MM.1S (cell line): ENCODE measurements around the gene LRMDA.

Experiments used
- DNase-seq: peaks from one replicate; pipeline ENCODE4 v3.0.0-alpha.2; 2015
- H2AFZ ChIP-seq: fragments of 300-600 bp; sonication (generic); 2 replicates; pipeline ENCODE4 v1.6.0; 2016; ENCODE audit warnings: antibody characterized with exemption, low read length
- H3F3A ChIP-seq: fragments of 300-600 bp; sonication (generic); 2 replicates; pipeline ENCODE4 v1.6.1; 2016; ENCODE audit warnings: mild to moderate bottlenecking, antibody characterized with exemption, low read length, moderate library complexity, mixed read lengths; ENCODE audit not compliant: insufficient read depth
- H3K27ac ChIP-seq: fragments of 300-600 bp; sonication (generic); 2 replicates; pipeline ENCODE4 v1.5.1; 2016; ENCODE audit warnings: mild to moderate bottlenecking, low read length
- H3K27me3 ChIP-seq: fragments of 300-600 bp; sonication (generic); replicated peaks from 2 replicates; pipeline ENCODE4 v1.6.0; 2016; ENCODE audit warnings: low read length; ENCODE audit not compliant: insufficient read depth
- H3K36me3 ChIP-seq: fragments of 300-600 bp; sonication (generic); replicated peaks from 2 replicates; pipeline ENCODE4 v1.6.1; 2016; ENCODE audit warnings: mild to moderate bottlenecking, low read length, mixed read lengths; ENCODE audit not compliant: insufficient read depth
- H3K4me1 ChIP-seq: fragments of 300-600 bp; sonication (generic); 2 replicates; pipeline ENCODE4 v1.6.1; 2016; ENCODE audit warnings: low read length, mixed read lengths
- H3K4me2 ChIP-seq: fragments of 300-600 bp; sonication (generic); 2 replicates; pipeline ENCODE4 v1.6.0; 2016; ENCODE audit warnings: low read depth, low read length
- H3K4me3 ChIP-seq: fragments of 300-600 bp; sonication (generic); 2 replicates; pipeline ENCODE4 v1.5.1; 2016; ENCODE audit warnings: low read length, mixed read lengths
- H3K79me2 ChIP-seq: fragments of 300-600 bp; sonication (generic); 2 replicates; pipeline ENCODE4 v1.6.1; 2016; ENCODE audit warnings: mixed run types, low read length, mixed read lengths
- H3K9ac ChIP-seq: fragments of 300-600 bp; sonication (generic); 2 replicates; pipeline ENCODE4 v1.6.1; 2016; ENCODE audit warnings: low read length, mixed read lengths
- H3K9me2 ChIP-seq: fragments of 300-600 bp; sonication (generic); replicated peaks from 2 replicates; pipeline ENCODE4 v1.6.1; 2016; ENCODE audit warnings: mild to moderate bottlenecking, low read length, mixed read lengths; ENCODE audit not compliant: insufficient read depth
- H3K9me3 ChIP-seq: fragments of 300-600 bp; sonication (generic); replicated peaks from 2 replicates; pipeline ENCODE4 v1.6.1; 2016; ENCODE audit warnings: mild to moderate bottlenecking, low read length, mixed read lengths; ENCODE audit not compliant: insufficient read depth
- H4K20me1 ChIP-seq: fragments of 300-600 bp; sonication (generic); 2 replicates; pipeline ENCODE4 v1.6.1; 2016; ENCODE audit warnings: mild to moderate bottlenecking, low read length, moderate library complexity, mixed read lengths; ENCODE audit not compliant: insufficient read depth
- EZH2 ChIP-seq: fragments of 300-600 bp; sonication (generic); optimal IDR thresholded peaks from 2 replicates; pipeline ENCODE3; 2017; ENCODE audit warnings: low read depth, mild to moderate bottlenecking, antibody characterized with exemption, low read length, mixed read lengths
- EZH2phosphoT487 ChIP-seq: fragments of 300-600 bp; sonication (generic); IDR thresholded peaks from 2 replicates; pipeline ENCODE4 v1.6.1; 2018; ENCODE audit warnings: antibody characterized with exemption, low read length
- TF ChIP-seq, protein P1 (sequence below): fragments of 300-600 bp; sonication (generic); IDR thresholded peaks from 2 replicates; pipeline ENCODE4 v1.5.1; 2016; ENCODE audit warnings: antibody characterized with exemption, low read length, mixed read lengths

The LRMDA gene

DNA sequence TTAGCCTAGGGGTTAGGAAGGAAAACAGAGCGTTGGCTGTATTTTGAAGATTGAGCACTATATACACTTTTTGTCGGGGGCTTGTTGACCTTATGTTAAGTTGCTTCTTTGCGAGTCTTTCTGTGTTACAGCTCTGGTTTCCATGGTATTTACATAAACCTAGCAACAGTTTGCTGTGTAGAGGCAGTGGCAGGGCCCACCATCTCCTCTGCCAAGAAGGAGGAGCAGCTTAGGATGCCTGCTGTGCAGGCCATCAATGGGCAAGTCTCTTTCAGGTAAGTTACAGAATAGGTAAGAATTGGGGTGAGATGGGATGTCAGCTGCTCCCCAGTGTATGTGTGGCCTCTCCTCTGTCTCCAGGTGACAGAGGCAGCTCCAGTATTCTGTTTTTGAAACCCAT is 485.5 kb downstream of the LRMDA start:
- H3K9ac ChIP-seq, result no peak overlapping the region
- no peaks in the 10 kb centered on the region for H3K9me2 ChIP-seq
- H3K27ac ChIP-seq, result no peak overlapping the region
- H3K9me3 ChIP-seq, result no peaks in the 10 kb centered on the region
- no peaks in the 10 kb centered on the region for H3K4me1 ChIP-seq
- no peaks in the 10 kb centered on the region for H3F3A ChIP-seq
- H2AFZ ChIP-seq, result no peak overlapping the region
- H3K4me2 ChIP-seq, result no peak overlapping the region
- no peaks in the 10 kb centered on the region for H4K20me1 ChIP-seq
- H3K79me2 ChIP-seq, result no peaks in the 10 kb centered on the region
- DNase-seq, result no peak
- TF ChIP-seq EZH2phosphoT487, result no peak
- TF ChIP-seq, protein P1, sequence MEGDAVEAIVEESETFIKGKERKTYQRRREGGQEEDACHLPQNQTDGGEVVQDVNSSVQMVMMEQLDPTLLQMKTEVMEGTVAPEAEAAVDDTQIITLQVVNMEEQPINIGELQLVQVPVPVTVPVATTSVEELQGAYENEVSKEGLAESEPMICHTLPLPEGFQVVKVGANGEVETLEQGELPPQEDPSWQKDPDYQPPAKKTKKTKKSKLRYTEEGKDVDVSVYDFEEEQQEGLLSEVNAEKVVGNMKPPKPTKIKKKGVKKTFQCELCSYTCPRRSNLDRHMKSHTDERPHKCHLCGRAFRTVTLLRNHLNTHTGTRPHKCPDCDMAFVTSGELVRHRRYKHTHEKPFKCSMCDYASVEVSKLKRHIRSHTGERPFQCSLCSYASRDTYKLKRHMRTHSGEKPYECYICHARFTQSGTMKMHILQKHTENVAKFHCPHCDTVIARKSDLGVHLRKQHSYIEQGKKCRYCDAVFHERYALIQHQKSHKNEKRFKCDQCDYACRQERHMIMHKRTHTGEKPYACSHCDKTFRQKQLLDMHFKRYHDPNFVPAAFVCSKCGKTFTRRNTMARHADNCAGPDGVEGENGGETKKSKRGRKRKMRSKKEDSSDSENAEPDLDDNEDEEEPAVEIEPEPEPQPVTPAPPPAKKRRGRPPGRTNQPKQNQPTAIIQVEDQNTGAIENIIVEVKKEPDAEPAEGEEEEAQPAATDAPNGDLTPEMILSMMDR, result no peak
- TF ChIP-seq EZH2, result no peak
- no peaks in the 10 kb centered on the region for H3K27me3 ChIP-seq
- no peaks in the 10 kb centered on the region for H3K36me3 ChIP-seq
- H3K4me3 ChIP-seq, result no peak overlapping the region

DNA sequence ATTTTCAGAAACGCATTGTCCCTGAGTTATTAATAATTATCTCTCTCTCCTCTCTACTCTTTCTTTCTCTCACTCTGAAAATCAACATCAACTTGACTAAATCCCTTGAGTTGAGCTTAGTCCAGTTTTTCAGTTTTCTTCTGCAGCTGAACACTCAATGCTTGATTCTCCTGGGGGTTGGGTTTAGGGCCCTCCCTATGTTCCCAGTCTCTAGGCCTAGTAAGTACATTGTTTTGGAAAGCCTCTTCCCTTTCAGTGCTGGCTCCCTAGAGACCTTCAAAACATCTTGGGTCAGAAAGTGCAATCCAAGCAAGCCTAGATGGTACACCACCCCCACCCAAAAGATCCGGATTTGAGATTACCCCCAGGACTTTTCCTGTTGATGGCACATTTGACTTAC is 488.5 kb downstream of the LRMDA start:
- H3K4me3 ChIP-seq, result no peak overlapping the region
- no peaks in the 10 kb centered on the region for H4K20me1 ChIP-seq
- DNase-seq, result no peak
- TF ChIP-seq EZH2 (no peak), EZH2phosphoT487 (no peak)
- TF ChIP-seq, protein P1, result no peak
- H3K9ac ChIP-seq, result no peak overlapping the region
- no peaks in the 10 kb centered on the region for H3K36me3 ChIP-seq
- no peaks in the 10 kb centered on the region for H3K9me2 ChIP-seq
- H3K4me1 ChIP-seq, result no peaks in the 10 kb centered on the region
- no peak overlapping the region for H3K4me2 ChIP-seq
- H3K27me3 ChIP-seq, result no peaks in the 10 kb centered on the region
- no peaks in the 10 kb centered on the region for H3K9me3 ChIP-seq
- no peak overlapping the region for H3K27ac ChIP-seq
- no peak overlapping the region for H2AFZ ChIP-seq
- no peaks in the 10 kb centered on the region for H3F3A ChIP-seq
- H3K79me2 ChIP-seq, result no peaks in the 10 kb centered on the region

DNA sequence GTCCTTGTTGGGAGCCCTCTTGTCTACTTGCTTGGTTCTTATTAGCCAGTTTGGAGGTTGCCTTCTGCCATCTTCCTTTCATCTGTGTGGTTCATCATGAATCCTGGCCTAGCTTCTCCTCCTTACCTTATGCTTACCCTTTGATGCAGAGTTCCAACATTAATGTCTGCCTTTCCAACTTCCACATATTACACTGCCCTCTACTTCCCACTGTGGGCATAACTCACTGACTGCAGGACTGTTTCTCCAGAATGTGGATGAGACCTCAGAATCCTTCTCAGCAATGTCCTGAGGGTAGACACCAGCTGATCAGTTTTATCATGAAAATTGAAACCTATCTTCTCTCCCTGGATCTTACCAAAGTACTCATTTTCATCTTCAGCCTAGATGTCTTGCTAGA is 491.0 kb downstream of the LRMDA start:
- Histone ChIP-seq H3K27me3 (no peaks in the 10 kb centered on the region), H3F3A (no peaks in the 10 kb centered on the region), H3K9me2 (no peaks in the 10 kb centered on the region), H3K4me1 (no peaks in the 10 kb centered on the region), H3K27ac (no peak overlapping the region), H3K9ac (no peak overlapping the region), H3K9me3 (no peaks in the 10 kb centered on the region), H3K79me2 (no peaks in the 10 kb centered on the region), H2AFZ (no peak overlapping the region), H3K36me3 (no peaks in the 10 kb centered on the region), H4K20me1 (no peaks in the 10 kb centered on the region), H3K4me3 (no peak overlapping the region), H3K4me2 (no peak overlapping the region)
- no peak for DNase-seq
- TF ChIP-seq EZH2phosphoT487 (no peak), EZH2 (no peak)
- TF ChIP-seq, protein P1, result no peak
